KBM-7 (cell line): ENCODE data around the gene LUZP4.
"Not testable (repeated sequence)": the region's sequence is repeated elsewhere in the genome, so short reads cannot be mapped to it uniquely, and the experiment has no call there.

Source experiments
- DNase-seq: peaks from one replicate; pipeline ENCODE4 v3.0.0-alpha.2; 2015
- in situ Hi-C: fragments of 300-500 bp; cut with MboI; formaldehyde crosslinking; loops from 2 replicates; pipeline ENCODE4 v1.14.3; 2020; ENCODE audit warnings: low sequenced_read_pairs, low pct_unique_long_range_greater_than_20kb, mixed read lengths

The LUZP4 gene

DNA sequence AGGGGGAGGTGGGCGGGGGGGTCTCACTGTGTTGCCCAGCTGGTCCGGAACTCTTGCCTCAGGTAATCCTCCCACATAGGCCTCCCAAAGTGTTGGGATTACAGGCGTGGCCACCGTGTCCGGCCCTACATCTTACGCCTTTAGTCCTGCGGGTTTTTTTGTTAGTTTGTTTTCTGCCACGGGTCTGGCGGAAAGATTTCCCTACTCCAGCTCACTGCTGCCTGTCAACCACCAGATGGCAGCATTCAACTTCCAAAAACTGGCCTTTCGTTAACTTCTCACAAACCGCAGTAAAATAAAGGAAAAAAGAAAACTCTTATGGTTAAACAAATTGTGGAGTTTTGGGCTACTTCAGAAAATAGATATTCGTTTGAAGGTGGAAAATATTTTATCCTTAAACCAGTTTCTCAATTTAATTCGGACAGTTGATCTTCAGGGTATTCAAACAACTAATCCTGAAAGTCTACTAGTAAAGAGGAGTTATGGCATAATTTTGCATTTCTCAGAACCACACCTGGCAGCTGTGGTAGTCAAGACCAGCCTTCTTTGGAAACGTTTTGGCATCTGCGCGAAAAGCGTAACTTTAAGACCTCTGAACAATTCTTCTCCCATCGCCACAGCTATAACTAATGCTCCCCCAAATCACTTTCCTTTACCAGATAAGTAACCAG, 41.1 kb downstream of the LUZP4 start:
- in situ Hi-C loops, result no loop called here
- DNase-seq, result peak; percentile 74

DNA sequence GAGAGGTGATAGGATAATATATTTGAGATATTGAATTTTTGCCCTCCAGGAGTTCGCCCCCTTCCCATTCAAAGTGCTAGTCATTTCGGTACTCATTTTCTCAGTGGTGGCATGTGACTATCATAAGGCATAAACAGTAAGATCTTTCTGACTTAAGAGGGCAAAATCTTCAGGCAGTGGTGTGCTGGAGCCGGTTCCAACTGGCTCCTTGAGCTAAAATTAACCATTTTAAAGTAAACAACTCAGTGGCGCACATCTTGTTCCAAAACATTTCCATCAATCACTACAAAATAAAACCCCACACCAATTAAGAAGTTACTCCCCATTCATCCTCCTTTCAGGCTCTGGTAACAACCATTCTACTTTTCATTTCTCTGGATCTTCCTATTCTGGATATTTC, 43.3 kb downstream of the LUZP4 start:
- DNase-seq, result no peak
- in situ Hi-C loops, result no loop called here

DNA sequence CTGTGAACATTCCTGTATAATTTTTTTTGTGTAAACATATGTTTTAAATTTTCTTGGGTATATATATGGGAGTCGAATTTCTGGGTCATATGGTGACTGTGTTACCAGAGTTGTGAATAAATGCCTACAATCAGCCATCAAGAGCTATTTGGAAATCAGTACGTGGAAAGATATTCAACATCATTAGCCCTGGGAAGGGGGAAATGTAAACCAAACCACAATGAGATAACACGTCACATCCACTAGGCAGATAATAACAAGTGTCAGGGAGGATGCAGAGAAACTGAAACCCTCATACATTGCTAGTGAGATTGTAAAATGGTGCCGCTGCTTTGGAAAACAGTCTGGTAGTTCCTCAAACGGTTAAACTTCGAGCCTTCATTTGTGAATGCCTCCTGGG, 43.9 kb downstream of the LUZP4 start:
- in situ Hi-C loops, result no loop called here
- no peak for DNase-seq

DNA sequence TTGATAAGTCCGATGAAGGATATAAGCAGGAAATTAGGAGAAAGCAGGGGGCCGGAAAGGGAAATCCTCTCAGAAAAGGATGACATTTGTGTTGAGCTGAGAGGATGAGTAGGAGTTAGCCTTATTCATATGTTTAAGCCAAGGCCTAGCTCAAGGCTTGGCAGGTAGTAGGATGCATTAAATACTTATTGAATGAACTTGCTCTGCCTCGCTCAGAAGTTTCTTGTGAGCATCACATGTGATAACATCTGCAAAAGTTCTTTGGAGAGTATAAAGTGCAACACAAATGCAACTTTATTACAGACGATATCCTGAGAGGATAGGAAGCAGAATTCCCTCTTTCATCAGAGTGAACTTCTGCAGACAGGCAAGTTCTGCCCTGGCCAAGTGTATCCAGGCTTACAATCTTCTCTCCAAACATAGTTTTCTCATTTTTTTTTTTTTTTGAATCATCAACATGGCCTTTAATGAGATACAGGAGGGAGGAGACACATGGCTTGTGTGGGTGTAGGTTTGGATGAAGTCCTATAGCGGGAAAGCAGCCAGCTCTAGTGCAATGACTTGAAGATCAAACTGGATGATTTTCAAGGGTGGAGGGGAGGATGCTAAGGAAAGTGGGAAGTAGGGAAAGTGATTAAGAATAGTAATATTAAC, 48.1 kb downstream of the LUZP4 start:
- in situ Hi-C loops, result no loop called here
- no peak for DNase-seq

DNA sequence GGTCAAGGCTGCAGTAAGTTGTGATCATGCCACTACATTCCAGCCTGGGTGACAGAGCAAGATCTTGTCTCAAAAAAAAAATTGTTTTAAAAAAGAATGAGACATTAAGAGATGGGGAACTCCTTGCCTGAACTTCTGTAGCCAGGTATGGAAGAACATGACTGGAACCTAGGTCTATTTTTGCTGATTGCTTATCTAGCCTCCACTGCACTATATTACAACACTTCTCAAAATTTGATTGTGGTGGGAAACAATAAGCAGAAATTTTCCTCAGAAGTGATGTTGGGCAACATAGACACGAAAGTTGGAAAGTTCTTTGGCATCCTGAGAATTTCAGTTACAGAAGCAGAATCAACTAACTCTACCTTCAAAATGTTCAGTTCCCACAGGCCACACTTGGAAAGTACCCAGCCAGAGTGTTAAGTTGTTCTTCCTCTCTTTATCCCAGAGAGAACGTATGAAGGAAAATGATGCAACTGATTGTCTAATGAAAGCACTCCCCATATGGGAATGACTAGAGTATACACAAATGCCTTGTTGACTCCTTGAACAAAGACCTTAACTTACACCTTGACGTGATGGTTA, 50.0 kb downstream of the LUZP4 start:
- DNase-seq, result no peak
- in situ Hi-C loops, result no loop called here

DNA sequence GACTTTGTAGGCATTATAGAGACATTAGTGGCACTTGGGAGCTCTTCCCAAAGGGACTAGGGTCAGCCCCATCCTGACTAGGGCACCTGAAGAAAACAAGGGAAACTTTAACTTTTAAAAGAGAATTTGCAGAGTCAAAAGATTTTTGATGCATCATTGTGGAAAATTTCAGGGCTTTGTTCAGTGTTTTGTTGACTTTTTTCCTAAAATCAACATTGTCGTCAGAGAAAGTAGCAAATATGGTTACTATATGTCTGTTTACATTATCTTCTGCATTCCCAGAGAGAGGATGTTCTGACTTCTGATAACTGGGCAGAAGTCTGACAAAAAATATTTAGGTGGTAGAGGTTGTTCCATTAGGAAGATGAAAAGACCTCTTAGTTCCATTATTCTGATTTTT, 51.9 kb downstream of the LUZP4 start:
- no peak for DNase-seq
- in situ Hi-C loops, result no loop called here

DNA sequence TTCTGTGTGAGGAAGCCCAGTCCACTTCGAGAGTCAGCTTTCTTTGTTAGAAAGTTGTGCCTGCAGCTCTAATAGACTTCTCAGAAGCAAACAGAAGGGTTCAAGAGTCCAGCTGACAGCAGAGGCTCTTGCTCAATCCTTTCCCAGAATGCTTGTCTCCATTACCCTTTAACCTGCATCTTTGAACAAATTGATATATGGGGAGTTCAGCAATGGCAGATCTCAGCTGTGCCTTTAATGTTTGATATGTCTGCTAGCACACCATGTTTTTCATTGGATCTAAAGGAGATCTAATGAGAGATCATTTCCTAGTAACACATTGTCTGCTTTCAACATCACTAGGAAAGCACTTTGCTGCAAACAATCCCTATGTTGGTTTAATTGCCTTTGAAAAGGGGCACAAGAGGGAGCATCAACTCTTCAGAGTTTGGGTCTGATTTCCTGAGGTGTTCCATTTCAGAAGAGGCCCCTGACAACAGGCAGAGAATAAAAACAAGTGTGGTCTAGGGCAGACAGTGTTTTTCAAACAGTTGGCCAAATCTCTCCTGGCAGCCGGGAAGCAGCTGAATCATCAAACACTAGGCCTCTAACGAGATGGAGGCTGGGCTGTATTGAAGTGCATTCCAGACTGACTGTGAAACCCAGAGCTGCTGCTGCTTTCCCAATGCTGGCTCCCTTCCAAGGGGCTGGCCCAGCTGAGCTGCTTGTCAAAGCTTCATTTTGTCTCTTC, 55.5 kb downstream of the LUZP4 start:
- in situ Hi-C loops, result no loop called here
- no peak for DNase-seq

DNA sequence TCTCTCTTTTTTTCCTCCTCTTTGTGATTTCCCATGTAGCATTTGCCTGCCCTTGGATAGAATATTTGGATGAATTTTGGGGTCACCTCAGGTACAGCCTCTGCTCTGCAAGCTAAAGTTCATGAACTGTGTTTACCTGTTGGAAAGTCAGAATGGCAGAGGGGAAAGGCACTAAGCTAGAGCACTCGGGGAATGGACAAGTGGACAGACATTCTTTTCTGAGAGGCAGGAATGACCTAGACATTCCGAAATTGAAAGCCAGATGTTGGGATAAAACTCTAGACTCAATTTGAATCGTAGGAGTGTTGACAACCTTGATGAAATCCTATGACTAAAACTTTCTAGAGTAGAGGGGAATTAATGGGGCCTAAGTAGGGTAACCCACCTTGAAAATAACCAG, 56.1 kb downstream of the LUZP4 start:
- in situ Hi-C loops, result no loop called here
- DNase-seq, result no peak

DNA sequence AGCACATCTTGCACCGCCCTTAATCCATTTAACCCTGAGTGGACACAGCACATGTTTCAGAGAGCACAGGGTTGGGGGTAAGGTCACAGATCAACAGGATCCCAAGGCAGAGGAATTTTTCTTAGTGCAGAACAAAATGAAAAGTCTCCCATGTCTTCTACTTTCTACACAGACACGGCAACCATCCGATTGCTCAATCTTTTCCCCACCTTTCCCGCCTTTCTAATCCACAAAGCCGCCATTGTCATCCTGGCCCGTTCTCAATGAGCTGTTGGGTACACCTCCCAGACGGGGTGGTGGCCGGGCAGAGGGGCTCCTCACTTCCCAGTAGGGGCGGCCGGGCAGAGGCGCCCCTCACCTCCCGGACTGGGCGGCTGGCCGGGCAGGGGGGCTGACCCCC, 57.2 kb downstream of the LUZP4 start:
- DNase-seq, in situ Hi-C loops: not testable (repeated sequence)

DNA sequence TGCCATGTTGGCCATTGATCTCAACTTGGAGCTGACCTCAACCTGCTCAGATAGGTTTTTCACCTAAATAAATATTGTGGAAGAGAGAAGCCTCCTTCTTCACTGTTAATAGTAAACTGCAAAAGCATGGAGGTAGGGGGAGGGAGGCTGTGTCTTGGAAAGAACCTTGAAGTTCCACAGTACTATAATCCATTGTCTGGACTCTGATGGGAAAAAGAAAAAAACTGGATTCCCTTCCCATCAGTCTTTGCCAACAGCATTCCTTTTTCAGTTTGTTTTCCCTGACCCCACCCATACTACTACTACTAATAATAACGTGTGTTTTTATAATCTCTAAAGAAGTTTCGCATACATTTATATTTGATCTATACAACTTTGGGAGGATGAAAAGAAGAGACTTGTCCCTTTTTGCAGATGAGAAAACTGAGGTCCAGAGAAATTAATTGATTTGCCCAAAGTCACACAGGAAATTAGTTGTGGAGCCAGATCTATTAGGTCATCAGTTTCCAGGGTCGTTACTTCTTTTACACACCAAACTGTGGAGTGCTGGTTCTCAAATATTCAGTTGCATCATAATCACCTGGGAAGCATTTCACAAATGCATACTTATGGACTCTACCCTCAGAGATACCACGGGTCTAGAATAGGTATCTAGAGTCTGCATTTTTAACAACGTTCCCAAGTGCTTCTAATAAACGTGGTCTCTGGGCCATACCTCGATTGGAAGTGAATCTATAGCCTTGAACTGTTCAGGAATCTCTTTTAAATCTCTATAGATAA, 59.1 kb downstream of the LUZP4 start:
- in situ Hi-C loops, result no loop called here
- no peak for DNase-seq

DNA sequence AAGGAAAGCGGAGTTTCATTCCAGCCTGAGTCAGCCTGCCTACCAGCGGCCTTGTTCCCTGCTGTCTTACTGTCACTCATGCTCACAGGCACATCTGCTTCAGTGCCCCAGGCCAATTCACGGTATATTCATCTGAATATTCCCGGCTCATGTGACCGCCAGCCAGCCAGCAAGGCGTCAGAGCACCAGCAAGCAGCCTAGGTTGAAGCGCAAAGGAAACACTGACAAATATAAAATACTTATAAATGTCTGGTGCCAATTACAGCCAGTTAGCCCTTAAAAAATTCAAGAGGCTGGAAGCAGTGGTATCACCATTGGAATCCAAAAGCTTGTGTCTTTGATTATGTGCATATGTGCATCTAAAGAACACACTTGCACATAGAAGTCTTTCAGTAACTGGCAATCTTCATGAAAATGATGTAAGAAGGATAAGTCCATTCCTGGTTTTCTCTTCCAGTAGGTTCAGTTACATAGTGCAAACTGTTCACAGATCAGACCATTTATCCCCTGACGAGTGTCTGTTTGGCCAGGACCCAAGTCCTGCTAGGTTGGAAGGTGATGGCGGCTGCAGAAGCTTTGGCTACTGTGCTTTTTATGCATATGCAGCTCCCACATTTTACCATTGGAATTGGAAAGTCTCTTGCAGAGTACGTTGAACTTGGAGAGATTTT, 61.3 kb downstream of the LUZP4 start:
- in situ Hi-C loops, result no loop called here
- DNase-seq, result no peak

DNA sequence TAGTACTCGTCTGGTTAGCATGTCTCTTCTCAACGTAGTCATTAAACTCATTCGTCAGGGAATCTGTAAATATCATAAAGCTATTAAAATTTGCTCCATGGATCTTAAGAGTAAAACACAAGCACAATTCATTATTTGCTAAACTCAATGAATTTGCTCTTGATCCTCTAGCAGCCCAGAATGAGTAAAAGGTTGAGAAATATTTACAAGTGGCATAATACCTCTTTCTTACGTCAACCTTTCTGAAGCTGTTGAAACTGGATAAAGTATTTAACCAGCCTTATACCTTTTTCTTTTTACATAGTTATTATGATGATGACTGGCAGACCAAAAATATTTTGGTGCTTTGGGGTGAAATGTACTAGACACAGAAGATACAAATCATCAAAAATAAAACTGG, 66.9 kb downstream of the LUZP4 start:
- no peak for DNase-seq
- in situ Hi-C loops, result no loop called here
